Effector memory CD4-positive, alpha-beta T cell (primary cell): Measurements from ENCODE around the gene COMT.

Experiments
- DNase-seq, 3 donors: peaks; one replicate each; pipeline ENCODE4 v3.0.0-alpha.2; 2020
- H3K27ac ChIP-seq: 2 replicates; pipeline ENCODE4 v1.7.0; 2013; ENCODE audit warnings: mild to moderate bottlenecking, low read length, moderate library complexity; ENCODE audit not compliant: insufficient read depth, poor library complexity, severe bottlenecking
- H3K27me3 ChIP-seq: replicated peaks from 2 replicates; pipeline ENCODE4 v1.7.0; 2013; ENCODE audit warnings: mild to moderate bottlenecking, low read length; ENCODE audit not compliant: insufficient read depth, control insufficient read depth, poor library complexity, severe bottlenecking
- H3K36me3 ChIP-seq: 2 replicates; pipeline ENCODE4 v1.7.0; 2013; ENCODE audit warnings: mild to moderate bottlenecking, low read length, moderate library complexity; ENCODE audit not compliant: control insufficient read depth, insufficient read depth
- H3K4me1 ChIP-seq: 2 replicates; pipeline ENCODE4 v1.7.0; 2013; ENCODE audit warnings: low read length, mild to moderate bottlenecking; ENCODE audit not compliant: control insufficient read depth, insufficient read depth, poor library complexity, severe bottlenecking
- H3K4me3 ChIP-seq: 2 replicates; pipeline ENCODE4 v1.7.0; 2013; ENCODE audit warnings: low read length, low read depth, mild to moderate bottlenecking; ENCODE audit not compliant: insufficient read depth, poor library complexity, severe bottlenecking
- H3K9me3 ChIP-seq: 2 replicates; pipeline ENCODE4 v1.7.0; 2013; ENCODE audit warnings: mild to moderate bottlenecking, low read length, moderate library complexity; ENCODE audit not compliant: control insufficient read depth
- total RNA-seq, 3 donors: gene quantifications; one replicate each; lab custom pipeline; 2026; lab: John Stamatoyannopoulos, UW

Gene COMT
- total RNA-seq = 14.9 to 17.6 (median 16.4) reads per million in 3 donors

DNA sequence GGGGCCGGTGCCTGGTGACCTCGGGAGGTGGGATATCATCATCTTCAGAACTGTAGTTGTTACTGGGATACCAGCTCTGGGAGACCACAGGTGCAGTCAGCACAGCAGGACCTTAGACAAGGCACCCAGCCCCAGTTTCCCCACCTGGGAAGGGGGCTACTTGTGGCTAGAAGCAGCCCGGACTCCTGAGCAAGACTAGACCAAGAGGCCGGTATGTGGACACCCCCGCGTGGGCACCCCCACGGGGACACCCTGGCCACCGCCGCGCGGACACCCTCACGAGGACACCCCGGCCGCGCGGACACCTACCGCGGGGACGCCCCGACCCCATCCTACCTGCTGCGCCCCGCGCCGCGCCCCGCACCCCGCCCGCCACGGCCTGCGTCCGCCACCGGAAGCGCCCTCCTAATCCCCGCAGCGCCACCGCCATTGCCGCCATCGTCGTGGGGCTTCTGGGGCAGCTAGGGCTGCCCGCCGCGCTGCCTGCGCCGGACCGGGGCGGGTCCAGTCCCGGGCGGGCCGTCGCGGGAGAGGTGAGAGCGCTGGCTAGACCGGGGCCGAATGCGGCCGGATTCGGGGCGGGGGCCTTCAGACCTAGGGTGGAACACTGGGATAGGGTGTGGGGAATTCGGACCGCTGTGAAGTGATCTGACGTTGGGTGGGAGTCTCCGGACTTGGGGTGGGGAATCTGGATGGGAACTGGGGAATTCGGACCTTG is at the start of gene COMT, which contains the start of gene TXNRD2:
Gene COMT (plus strand): TSS at position 408 of the 718 bp plus-strand sequence. CDS start 20,755 bp downstream, outside the sequence.
Gene TXNRD2 (minus strand): TSS at position 454 of the 718 bp plus-strand sequence. CDS start 15 bp downstream, at position 439.
- H3K4me3 ChIP-seq = peak within 1 kb of the TSS; percentile 96
- peaks cover 23% of the 10 kb centered on the region for H3K4me1 ChIP-seq
- H3K27ac ChIP-seq = peak within 1 kb of the TSS; percentile 70
- H3K36me3 ChIP-seq = peaks cover 3% of the 10 kb centered on the region
- peak; percentile 36 to 59 (median 46) for DNase-seq
- no peaks in the 10 kb centered on the region for H3K27me3 ChIP-seq
- H3K9me3 ChIP-seq = no peaks in the 10 kb centered on the region

DNA sequence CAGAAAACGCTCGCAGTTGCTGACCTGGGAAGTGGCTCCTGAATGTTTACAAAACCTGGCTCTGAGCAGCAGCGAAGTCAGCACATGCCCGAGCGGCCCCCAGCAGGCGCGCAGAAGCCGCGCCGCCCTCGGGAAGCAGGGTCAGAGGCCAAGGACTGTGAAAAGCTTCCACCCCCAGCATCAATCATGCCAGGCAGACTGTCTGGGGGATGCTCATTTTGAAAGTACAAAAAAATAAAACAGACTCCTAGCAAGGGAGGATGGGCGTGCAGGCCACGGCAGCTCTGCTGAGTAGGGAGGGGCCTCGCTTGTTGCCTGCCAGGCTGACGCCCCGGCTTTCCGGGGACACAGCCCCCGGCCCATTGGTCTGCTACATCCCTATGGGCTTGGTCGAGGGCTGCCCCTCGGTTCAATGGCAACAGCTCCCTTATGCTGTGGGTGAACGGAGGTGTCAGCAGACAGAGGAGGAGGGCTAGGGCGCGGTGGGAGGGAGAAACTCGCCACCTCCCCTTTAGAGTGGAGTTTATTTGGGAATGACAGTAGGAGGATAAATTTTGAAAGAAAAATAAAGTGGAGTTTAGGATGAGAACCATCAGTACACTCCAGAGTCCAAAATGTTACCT is 49.2 kb upstream of the COMT start:
- peaks cover 53% of the 10 kb centered on the region for H3K4me1 ChIP-seq
- peak overlapping the region; percentile 57 for H3K4me3 ChIP-seq
- peak in 2 of 3 donors; percentile 16 to 43 for DNase-seq
- H3K9me3 ChIP-seq = no peaks in the 10 kb centered on the region
- H3K36me3 ChIP-seq = no peaks in the 10 kb centered on the region
- H3K27ac ChIP-seq = peak overlapping the region; percentile 92
- no peaks in the 10 kb centered on the region for H3K27me3 ChIP-seq

DNA sequence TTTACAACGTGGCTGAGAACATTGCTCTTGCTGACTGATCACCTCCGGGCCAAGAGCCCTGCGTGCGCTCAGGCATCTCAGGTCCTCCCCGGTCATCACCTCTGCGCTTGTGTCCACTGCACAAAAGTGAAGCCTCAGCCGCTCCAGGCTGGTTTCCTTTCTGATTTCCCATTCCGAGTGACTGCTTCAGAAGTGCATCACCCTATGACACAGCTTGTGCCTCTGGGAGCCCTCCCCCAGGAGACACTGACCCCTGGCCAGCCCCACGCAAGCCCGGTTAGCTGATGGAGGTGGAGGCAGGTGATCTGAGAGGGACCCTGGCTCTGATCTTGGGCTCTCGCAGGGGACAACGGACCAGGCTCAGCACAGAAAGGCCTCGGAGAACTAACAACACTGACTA is 48.6 kb upstream of the COMT start:
- H3K4me3 ChIP-seq = no peak overlapping the region
- H3K4me1 ChIP-seq = peaks cover 47% of the 10 kb centered on the region
- H3K27me3 ChIP-seq = no peaks in the 10 kb centered on the region
- DNase-seq = no peak
- H3K36me3 ChIP-seq = peaks cover 3% of the 10 kb centered on the region
- H3K27ac ChIP-seq = peak overlapping the region; percentile 92
- no peaks in the 10 kb centered on the region for H3K9me3 ChIP-seq

DNA sequence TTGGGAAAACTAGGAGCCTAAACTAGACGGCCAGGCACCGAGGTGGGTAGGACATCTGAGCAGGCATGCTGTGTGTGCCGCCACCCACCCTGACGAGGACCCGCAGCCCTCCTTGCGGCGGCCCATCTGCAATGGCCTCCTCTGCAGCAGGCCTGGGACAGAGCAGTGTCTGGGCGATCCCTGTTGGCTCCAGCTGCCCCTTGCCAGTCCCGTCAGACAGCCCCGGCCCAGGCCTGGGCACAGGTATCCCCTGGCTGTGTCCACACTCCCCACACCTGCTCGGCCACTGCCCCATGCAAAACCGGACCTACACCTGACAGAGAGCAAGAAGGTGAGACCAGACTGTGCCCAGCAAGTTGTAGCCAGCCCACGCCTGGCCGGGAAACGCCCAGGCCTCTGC is 48.2 kb upstream of the COMT start:
- peaks cover 6% of the 10 kb centered on the region for H3K36me3 ChIP-seq
- no peak for DNase-seq
- H3K4me3 ChIP-seq = no peak overlapping the region
- peak overlapping the region; percentile 92 for H3K27ac ChIP-seq
- H3K4me1 ChIP-seq = peaks cover 46% of the 10 kb centered on the region
- no peaks in the 10 kb centered on the region for H3K9me3 ChIP-seq
- no peaks in the 10 kb centered on the region for H3K27me3 ChIP-seq

DNA sequence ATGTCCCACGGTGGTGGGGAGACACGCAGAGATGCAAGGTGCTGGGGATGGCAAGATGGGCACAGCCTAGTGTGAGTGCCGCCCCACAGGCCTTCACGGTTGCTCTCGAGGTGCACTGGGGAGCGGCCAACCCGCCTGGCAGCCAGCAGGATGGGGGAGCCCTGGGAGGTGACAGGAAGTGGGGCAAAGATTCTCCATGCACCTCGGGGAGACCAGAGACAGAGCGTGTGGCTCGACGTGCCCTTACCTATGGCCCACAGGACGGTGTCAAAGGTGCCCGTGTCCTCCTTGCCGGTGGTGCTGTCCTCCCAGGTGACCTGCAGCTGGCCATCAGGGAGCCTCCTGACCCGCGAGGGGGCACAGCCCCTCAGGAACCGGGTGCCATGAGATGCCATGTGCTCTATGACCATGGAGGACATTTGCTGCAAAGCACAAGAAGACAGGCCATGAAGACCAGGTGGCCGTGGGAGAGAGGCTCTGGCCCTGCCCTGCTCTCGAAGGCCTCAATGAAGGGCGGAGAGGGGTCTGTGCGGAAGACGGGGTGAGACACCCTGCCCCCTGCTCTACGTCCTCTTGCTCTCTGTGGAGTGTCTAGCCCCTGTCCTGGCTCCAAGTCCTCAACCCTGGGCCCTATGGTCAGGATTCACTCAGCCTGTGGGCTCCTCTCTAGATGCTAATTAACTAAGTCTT is 46.3 kb upstream of the COMT start:
- Histone ChIP-seq H3K27me3 (no peaks in the 10 kb centered on the region), H3K4me1 (peaks cover 37% of the 10 kb centered on the region), H3K27ac (no peak overlapping the region), H3K4me3 (no peak overlapping the region), H3K9me3 (no peaks in the 10 kb centered on the region), H3K36me3 (peaks cover 11% of the 10 kb centered on the region)
- DNase-seq = no peak

DNA sequence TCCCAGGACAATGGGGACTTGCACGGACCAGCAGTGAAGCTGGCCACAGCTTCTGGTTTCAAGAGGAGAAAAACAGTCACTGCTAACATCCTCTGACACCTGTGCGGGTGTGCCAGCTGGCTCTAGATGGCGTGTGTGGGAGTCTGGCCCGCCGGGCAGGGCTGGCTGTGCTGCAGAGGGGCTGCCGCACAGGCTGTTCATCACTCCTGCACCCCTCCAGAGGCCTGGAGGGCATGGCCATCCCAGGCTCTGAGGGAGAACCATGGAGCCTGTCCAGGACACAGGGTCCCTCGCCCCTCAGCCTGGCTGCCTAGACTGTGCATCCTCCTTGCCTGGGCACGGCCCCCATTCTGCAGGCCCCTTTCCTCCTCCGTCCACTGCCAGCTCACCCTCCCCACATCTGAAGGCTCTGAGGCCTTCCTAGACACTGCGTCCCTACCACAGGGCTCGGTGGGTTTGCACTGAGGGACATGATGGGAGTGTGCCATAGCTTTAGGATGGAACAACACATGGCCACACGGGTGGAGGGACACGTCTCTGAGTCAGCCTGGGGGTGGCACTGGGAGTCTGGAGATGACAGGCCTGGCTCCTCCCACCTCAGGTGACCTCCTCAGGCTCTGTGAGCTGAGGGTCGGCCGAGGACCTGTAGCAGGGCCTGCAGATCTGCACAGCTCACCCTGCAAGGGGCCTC is 44.8 kb upstream of the COMT start:
- Histone ChIP-seq H3K27ac (no peak overlapping the region), H3K36me3 (peaks cover 11% of the 10 kb centered on the region), H3K4me3 (no peak overlapping the region), H3K27me3 (no peaks in the 10 kb centered on the region), H3K9me3 (no peaks in the 10 kb centered on the region), H3K4me1 (peaks cover 22% of the 10 kb centered on the region)
- no peak for DNase-seq

DNA sequence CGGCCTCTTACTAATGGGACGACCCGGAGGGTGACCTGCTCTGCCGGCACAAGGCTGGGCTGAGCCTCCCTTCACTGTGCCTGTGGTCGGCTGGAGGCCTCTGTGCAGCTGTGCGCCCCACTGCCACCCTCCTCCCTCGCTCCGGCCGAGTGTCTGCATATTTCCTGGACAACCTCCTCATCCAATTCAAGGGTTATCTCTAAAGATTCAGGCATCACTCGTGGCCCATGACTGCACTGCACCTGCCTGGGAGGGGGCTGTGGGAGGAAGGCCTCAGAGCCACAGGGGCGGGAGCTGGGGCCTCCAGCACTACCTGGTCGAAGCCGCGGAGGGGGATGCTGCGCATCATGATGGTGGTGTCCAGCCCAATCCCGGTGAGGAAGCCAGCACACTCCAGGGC is 43.8 kb upstream of the COMT start:
- Histone ChIP-seq H3K36me3 (peaks cover 11% of the 10 kb centered on the region), H3K27me3 (no peaks in the 10 kb centered on the region), H3K4me1 (peaks cover 14% of the 10 kb centered on the region)

DNA sequence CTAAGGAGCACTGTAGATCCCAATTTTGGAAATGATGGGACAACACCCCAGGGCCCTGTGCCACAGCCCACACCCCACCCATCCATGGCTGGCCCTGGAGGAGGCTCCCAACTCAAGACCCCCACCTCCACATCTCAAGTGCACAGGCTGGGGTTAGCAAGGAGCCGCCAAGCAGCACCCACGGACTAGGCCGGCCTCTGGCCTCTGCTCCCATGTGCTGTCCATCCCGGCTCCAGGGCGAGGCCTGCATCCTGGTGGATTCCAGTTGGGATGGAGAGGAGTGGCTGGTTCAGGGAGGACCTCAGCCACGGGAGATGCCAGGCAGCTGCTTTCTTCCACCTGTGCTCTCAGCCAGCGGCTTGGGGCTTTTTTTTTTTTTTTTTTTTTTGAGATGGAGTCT is 43.4 kb upstream of the COMT start:
- Histone ChIP-seq H3K4me3 (no peak overlapping the region), H3K36me3 (peaks cover 11% of the 10 kb centered on the region), H3K27me3 (no peaks in the 10 kb centered on the region), H3K27ac (no peak overlapping the region), H3K9me3 (no peaks in the 10 kb centered on the region), H3K4me1 (peaks cover 10% of the 10 kb centered on the region)
- DNase-seq = no peak

More for the DNA sequence above, 43.8 kb upstream of the COMT start:
- Histone ChIP-seq H3K27ac (no peak overlapping the region), H3K9me3 (no peaks in the 10 kb centered on the region), H3K4me3 (no peak overlapping the region)
- DNase-seq = no peak

DNA sequence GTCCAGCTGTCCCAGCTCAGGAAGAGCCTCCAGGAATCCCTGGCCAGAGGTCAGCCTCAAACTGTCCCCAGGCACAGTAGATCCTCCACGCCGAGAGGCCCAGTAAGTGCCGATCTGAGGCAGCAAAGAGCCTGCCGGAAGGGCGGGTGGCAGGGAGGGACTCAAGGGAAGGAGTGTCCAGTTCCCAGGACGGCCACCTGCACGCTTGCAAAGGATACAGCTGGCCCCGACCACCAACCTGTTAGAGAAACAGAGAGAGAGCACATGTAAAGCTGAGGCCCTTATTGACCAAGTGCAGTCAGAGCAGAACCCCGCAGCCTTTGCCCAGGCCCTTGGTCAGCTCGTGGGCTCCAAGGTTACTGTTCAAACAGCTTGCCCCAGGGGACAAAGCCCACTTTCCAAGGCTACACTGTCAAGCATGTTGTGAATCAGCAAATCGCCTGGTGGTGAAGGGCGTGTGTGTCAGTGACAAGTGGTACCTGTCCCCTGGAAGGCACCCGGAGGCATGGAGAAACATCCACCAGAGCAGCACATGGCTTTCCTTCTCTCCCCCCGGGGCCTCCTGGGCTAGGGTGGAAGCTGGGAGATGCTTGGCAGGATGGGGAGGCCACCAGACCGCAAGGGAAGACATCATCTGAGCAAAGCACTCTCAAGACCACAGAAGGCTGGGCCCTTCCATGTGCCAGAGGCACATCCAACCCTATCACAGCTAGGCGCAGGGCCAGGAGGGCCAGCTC is 42.6 kb upstream of the COMT start:
- Histone ChIP-seq H3K9me3 (no peaks in the 10 kb centered on the region), H3K27me3 (no peaks in the 10 kb centered on the region), H3K36me3 (peaks cover 11% of the 10 kb centered on the region), H3K27ac (no peak overlapping the region), H3K4me3 (no peak overlapping the region), H3K4me1 (peaks cover 1% of the 10 kb centered on the region)
- DNase-seq = no peak
